K562 (cell line): Measurements from ENCODE around the gene PLA2G4A. TPM values are rescaled to one million over a fixed set of nuclear protein-coding genes. Genes with fewer than 3 reads are reported as not detected.

Experiments used
- ATAC-seq: fragments of 200-7000 bp; cut with Tn5 transposase; 3 replicates; pipeline ENCODE4 v1.9.1; 2020; ENCODE audit warnings: moderate library complexity
- BruUV-seq: library from RNA; stranded (reverse); fragments of 400-500 nt; replicated peaks from 2 replicates; lab custom pipeline; 2021; lab: Mats Ljungman, UMichigan
- CTCF ChIA-PET: fragments of 300-600 bp; formaldehyde crosslinking; extraction: SDS; loops from one replicate; lab custom pipeline; 2021; ENCODE audit warnings: low intra/inter-chr PET ratio; lab: Yijun Ruan, JAX
- POLR2A ChIA-PET: fragments of 300-600, 350-650 bp; sonication (Branson Sonifier 250); formaldehyde crosslinking; extraction: SDS; loops from one replicate; lab custom pipeline; 2021; ENCODE audit warnings: antibody characterized with exemption, inconsistent platforms; lab: Yijun Ruan, JAX
- DNase-seq, 4 experiments: peaks; one replicate each; pipeline versions ENCODE4 v3.0.0 to v3.0.0-alpha.2; 2011 to 2018; ENCODE audit warnings: low spot score in 3 of 4, mixed read lengths in 3 of 4; ENCODE audit errors: extremely low read depth in 1 of 4
- FAIRE-seq: peaks from 2 replicates; lab custom pipeline; 2011; peaks lifted over from hg19 to GRCh38; lab: Jason Lieb, UNC
- H2AFZ ChIP-seq: 2 replicates; pipeline ENCODE4 v1.6.0; 2011; ENCODE audit warnings: low read depth, low read length, control low read depth, inconsistent platforms
- H3K27ac ChIP-seq: fragments of 200-600 bp; 3 replicates; pipeline ENCODE4 v1.8.0; 2011; ENCODE audit warnings: low read depth, mild to moderate bottlenecking, control low read depth, inconsistent platforms, low read length, moderate library complexity, mixed read lengths; ENCODE audit errors: extremely low read depth
- H3K27me3 ChIP-seq, 2 experiments: fragments of 300-600 bp in 1 of 2; 2 replicates in 1 of 2; 3 replicates in 1 of 2; pipeline versions ENCODE4 v1.6.0 to v1.8.0; 2011; ENCODE audit warnings: inconsistent platforms in 2 of 2, low read length in 2 of 2, mild to moderate bottlenecking in 1 of 2, mixed read lengths in 1 of 2, moderate library complexity in 1 of 2; ENCODE audit not compliant: control insufficient read depth in 2 of 2, insufficient read depth in 2 of 2
- H3K36me3 ChIP-seq: fragments of 300-600 bp; 3 replicates; pipeline ENCODE4 v1.8.0; 2011; ENCODE audit warnings: mild to moderate bottlenecking, low read length, inconsistent platforms; ENCODE audit not compliant: control insufficient read depth, insufficient read depth
- H3K4me1 ChIP-seq, 2 experiments: fragments of 200-600 bp in 1 of 2; replicated peaks in 1 of 2; 2 replicates in 1 of 2; 3 replicates in 1 of 2; pipeline versions ENCODE4 v1.5.1 to v1.8.0; 2011; ENCODE audit warnings: inconsistent platforms in 2 of 2, low read length in 2 of 2, mild to moderate bottlenecking in 1 of 2, mixed read lengths in 1 of 2, moderate library complexity in 1 of 2; ENCODE audit not compliant: control insufficient read depth in 2 of 2, insufficient read depth in 2 of 2
- H3K4me2 ChIP-seq: 2 replicates; pipeline ENCODE4 v1.6.1; 2011; ENCODE audit warnings: low read length, control low read depth, inconsistent platforms, mixed read lengths; ENCODE audit not compliant: insufficient read depth
- H3K4me3 ChIP-seq: fragments of 200-600 bp; sonication (generic), shearing (Covaris generic); 2 replicates; pipeline ENCODE4 v1.5.1; 2016; ENCODE audit warnings: control low read depth, inconsistent platforms
- H3K79me2 ChIP-seq: fragments of 200-600 bp; 3 replicates; pipeline ENCODE4 v1.8.0; 2011; ENCODE audit warnings: low read length, inconsistent platforms; ENCODE audit not compliant: control insufficient read depth, insufficient read depth
- H3K9ac ChIP-seq, 2 experiments: 2 replicates each; pipeline versions ENCODE4 v1.6.0 to v1.6.1; 2011; ENCODE audit warnings: low read depth in 2 of 2, low read length in 2 of 2, control low read depth in 1 of 2, inconsistent platforms in 1 of 2, mild to moderate bottlenecking in 1 of 2, mixed read lengths in 1 of 2; ENCODE audit not compliant: insufficient read depth in 1 of 2
- H3K9me1 ChIP-seq: one replicate; pipeline ENCODE4 v1.6.0; 2011; ENCODE audit warnings: inconsistent platforms, mild to moderate bottlenecking, low read length, moderate library complexity; ENCODE audit not compliant: control insufficient read depth, insufficient read depth
- H3K9me3 ChIP-seq: replicated peaks from 2 replicates; pipeline ENCODE4 v1.5.1; 2011; ENCODE audit warnings: low read depth, low read length, inconsistent platforms; ENCODE audit not compliant: control insufficient read depth, insufficient read depth
- H4K20me1 ChIP-seq: replicated peaks from 2 replicates; pipeline ENCODE4 v1.6.1; 2011; ENCODE audit warnings: low read length, inconsistent platforms, mixed read lengths; ENCODE audit not compliant: control insufficient read depth, insufficient read depth
- ARID2 ChIP-seq: fragments of 450-650 bp; IDR thresholded peaks from 2 replicates; pipeline ENCODE4 v1.6.1; 2017; ENCODE audit warnings: antibody characterized with exemption, mild to moderate bottlenecking
- BCOR ChIP-seq: fragments of 450-650 bp; IDR thresholded peaks from 2 replicates; pipeline ENCODE4 v1.6.1; 2016
- ETS1 ChIP-seq: conservative IDR thresholded peaks from 2 replicates; pipeline ENCODE4 v1.6.1; 2011; ENCODE audit warnings: low read depth, mild to moderate bottlenecking, low read length; ENCODE audit not compliant: control insufficient read depth
- FOXK2 ChIP-seq, 2 experiments: fragments of 450-650 bp; IDR thresholded peaks in 1 of 2; conservative IDR thresholded peaks in 1 of 2; 2 replicates each; pipeline ENCODE4 v1.6.1; 2016; ENCODE audit warnings: low read depth in 2 of 2, mild to moderate bottlenecking in 1 of 2
- HDAC6 ChIP-seq: IDR thresholded peaks from 2 replicates; pipeline ENCODE4 v1.6.1; 2012; ENCODE audit warnings: low read depth, mild to moderate bottlenecking, control low read depth, inconsistent platforms, low read length, moderate library complexity
- HEY1 ChIP-seq: fragments of 250-450 bp; sonication (Bioruptor Pico); IDR thresholded peaks from 2 replicates; pipeline ENCODE4 v1.5.0; 2020; ENCODE audit warnings: mild to moderate bottlenecking, moderate library complexity, borderline replicate concordance
- HMG20A ChIP-seq: fragments of 450-650 bp; formaldehyde crosslinking; conservative IDR thresholded peaks from 2 replicates; pipeline ENCODE4 v1.4.0; 2020; ENCODE audit warnings: mild to moderate bottlenecking, mixed read lengths
- NFYB ChIP-seq: IDR thresholded peaks from 2 replicates; pipeline ENCODE4 v1.6.1; 2011; ENCODE audit warnings: mild to moderate bottlenecking, moderate library complexity; ENCODE audit not compliant: insufficient read length; ENCODE audit errors: extremely low read depth
- NRF1 ChIP-seq, 2 experiments: fragments of 450-650 bp; IDR thresholded peaks in 1 of 2; conservative IDR thresholded peaks in 1 of 2; 2 replicates each; pipeline ENCODE4 v1.6.1; 2014; ENCODE audit warnings: mild to moderate bottlenecking in 2 of 2
- RBM34 ChIP-seq: fragments of 200-400 bp; formaldehyde crosslinking; IDR thresholded peaks from 2 replicates; pipeline ENCODE4 v1.6.1; 2018; ENCODE audit warnings: low read length, borderline replicate concordance; ENCODE audit not compliant: insufficient read depth
- RFX7 ChIP-seq: fragments of 250-450 bp; sonication (Bioruptor Pico); IDR thresholded peaks from 2 replicates; pipeline ENCODE4 v1.5.1; 2021; ENCODE audit warnings: mild to moderate bottlenecking
- RNF2 ChIP-seq: sonication (generic); IDR thresholded peaks from 2 replicates; pipeline ENCODE4 v1.6.1; 2016
- SIN3A ChIP-seq, 2 experiments: fragments of 150-350 bp in 1 of 2; IDR thresholded peaks; 2 replicates each; pipeline ENCODE4 v1.6.1; 2011 to 2016; ENCODE audit warnings: borderline replicate concordance in 2 of 2, low read depth in 2 of 2, low read length in 2 of 2, mild to moderate bottlenecking in 2 of 2, moderate library complexity in 2 of 2; ENCODE audit not compliant: control insufficient read depth in 1 of 2
- SMAD2 ChIP-seq: fragments of 150-350 bp; IDR thresholded peaks from 2 replicates; pipeline ENCODE4 v1.6.1; 2014; ENCODE audit warnings: low read depth, mild to moderate bottlenecking, low read length
- SRSF7 ChIP-seq: fragments of 200-400 bp; formaldehyde crosslinking; optimal IDR thresholded peaks from 2 replicates; pipeline ENCODE3; 2017; ENCODE audit warnings: mild to moderate bottlenecking, low read depth, low read length
- ZNF507 ChIP-seq: conservative IDR thresholded peaks from 2 replicates; pipeline ENCODE4 v1.6.1; 2017; ENCODE audit warnings: missing genetic modification characterization, missing compliant biosample characterization
- WGBS: fragments of 100-300 bp; shearing (Covaris generic); methylation state at CpG from one replicate; pipeline ENCODE4 v1.1.6; 2016; ENCODE audit warnings: low coverage, mixed read lengths; ENCODE audit not compliant: insufficient coverage; ENCODE audit errors: missing lambda C conversion rate; 5-methylcytosine and 5-hydroxymethylcytosine counted together
- in situ Hi-C: fragments of 300-500 bp; cut with MboI; formaldehyde crosslinking; loops from 4 replicates; pipeline ENCODE4 v1.15.0; 2018; ENCODE audit warnings: inconsistent platforms, mixed read lengths
- intact Hi-C: fragments of 100-400 bp; cut with micrococcal nuclease; formaldehyde crosslinking; loops from 2 replicates; pipeline ENCODE4 v1.14.2; 2022
- polyA plus RNA-seq, 8 experiments: library from polyadenylated mRNA; depleted of rRNA in 4 of 8; stranded (reverse) in 5 of 8; unstranded in 3 of 8; fragments of >200 nt; fragmentation: Nextera tagmentation in 2 of 8; fragmentation: Illumina TruSeq in 1 of 8; extraction: Ambion mirVana in 2 of 8; extraction: Trizol in 1 of 8; gene quantifications; 2 replicates each; pipeline versions ENCODE4 v1.2.1 to v1.2.3, GENCODE V29; 2011 to 2014; ENCODE audit warnings: inconsistent platforms in 1 of 8, missing spikeins in 1 of 8
- total RNA-seq, 7 experiments: library from RNA; depleted of rRNA in 6 of 7; stranded (reverse); fragments of >200 nt in 6 of 7; fragmentation: Illumina TruSeq in 2 of 7; extraction: Trizol in 2 of 7; gene quantifications; 2 replicates each; pipeline versions ENCODE4 v1.2.1 to v1.2.3, GENCODE V29; 2011 to 2021; ENCODE audit warnings: low replicate concordance in 1 of 7
- TF ChIP-seq, protein P1 (sequence below): fragments of 250-450 bp; sonication (Bioruptor Pico); IDR thresholded peaks from 2 replicates; pipeline ENCODE4 v1.4.0; 2020; ENCODE audit warnings: borderline replicate concordance
- TF ChIP-seq, protein P2 (sequence below): sonication (generic); formaldehyde crosslinking; IDR thresholded peaks from 2 replicates; pipeline ENCODE4 v1.8.1; 2023; ENCODE audit warnings: mild to moderate bottlenecking, missing genetic modification reagents

Gene PLA2G4A
- total and polyA plus RNA-seq, 9 of the 15 experiments (the other 6 are each of a cell fraction or from before 2014, with no cell fraction given), result 0.04 to 0.71 (median 0.22) TPM; not detected in 4

GRCh38 chr1:186976700-186977099, 148.0 kb downstream of the PLA2G4A start:
- no peaks in the 10 kb centered on the region for H3K36me3 ChIP-seq
- TF ChIP-seq ETS1 (no peak), SIN3A (IDR thresholded peaks at IDR 0.05; ENCODE audit: borderline replicate concordance in 2 of 2, control insufficient read depth in 1 of 2, low read depth in 2 of 2, low read length in 2 of 2) (no peak), HMG20A (CRISPR knock-in tag) (no peak), BCOR (no peak), HDAC6 (no peak), RNF2 (no peak), RFX7 (CRISPR knock-in tag) (no peak), SRSF7 (no peak), ZNF507 (tag) (no peak), ARID2 (no peak), RBM34 (no peak), NRF1 (conservative IDR thresholded peaks at IDR 0.05 in 1 of 2, IDR thresholded peaks at IDR 0.05 in 1 of 2) (no peak), HEY1 (CRISPR knock-in tag) (no peak), NFYB (no peak), FOXK2 (conservative IDR thresholded peaks at IDR 0.05 in 1 of 2, IDR thresholded peaks at IDR 0.05 in 1 of 2; ENCODE audit: low read depth in 2 of 2) (no peak), SMAD2 (no peak)
- TF ChIP-seq, protein P1, sequence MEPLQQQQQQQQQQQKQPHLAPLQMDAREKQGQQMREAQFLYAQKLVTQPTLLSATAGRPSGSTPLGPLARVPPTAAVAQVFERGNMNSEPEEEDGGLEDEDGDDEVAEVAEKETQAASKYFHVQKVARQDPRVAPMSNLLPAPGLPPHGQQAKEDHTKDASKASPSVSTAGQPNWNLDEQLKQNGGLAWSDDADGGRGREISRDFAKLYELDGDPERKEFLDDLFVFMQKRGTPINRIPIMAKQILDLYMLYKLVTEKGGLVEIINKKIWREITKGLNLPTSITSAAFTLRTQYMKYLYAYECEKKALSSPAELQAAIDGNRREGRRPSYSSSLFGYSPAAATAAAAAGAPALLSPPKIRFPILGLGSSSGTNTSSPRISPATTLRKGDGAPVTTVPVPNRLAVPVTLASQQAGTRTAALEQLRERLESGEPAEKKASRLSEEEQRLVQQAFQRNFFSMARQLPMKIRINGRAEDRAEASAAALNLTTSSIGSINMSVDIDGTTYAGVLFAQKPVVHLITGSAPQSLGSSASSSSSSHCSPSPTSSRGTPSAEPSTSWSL (CRISPR knock-in tag), result no peak
- TF ChIP-seq, protein P2, sequence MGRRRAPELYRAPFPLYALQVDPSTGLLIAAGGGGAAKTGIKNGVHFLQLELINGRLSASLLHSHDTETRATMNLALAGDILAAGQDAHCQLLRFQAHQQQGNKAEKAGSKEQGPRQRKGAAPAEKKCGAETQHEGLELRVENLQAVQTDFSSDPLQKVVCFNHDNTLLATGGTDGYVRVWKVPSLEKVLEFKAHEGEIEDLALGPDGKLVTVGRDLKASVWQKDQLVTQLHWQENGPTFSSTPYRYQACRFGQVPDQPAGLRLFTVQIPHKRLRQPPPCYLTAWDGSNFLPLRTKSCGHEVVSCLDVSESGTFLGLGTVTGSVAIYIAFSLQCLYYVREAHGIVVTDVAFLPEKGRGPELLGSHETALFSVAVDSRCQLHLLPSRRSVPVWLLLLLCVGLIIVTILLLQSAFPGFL (CRISPR knock-in tag), result no peak

More at GRCh38 chr1:186976700-186977099, 148.0 kb downstream of the PLA2G4A start:
- ATAC-seq (no peak), DNase-seq (no peak), FAIRE-seq (no peak)
- no peak overlapping the region for H3K27ac ChIP-seq
- no peaks in the 10 kb centered on the region for H3K4me1 ChIP-seq
- no peak overlapping the region for H2AFZ ChIP-seq
- in situ Hi-C loops, result no loop called here
- intact Hi-C loops, result no loop called here
- POLR2A ChIA-PET, result no interaction called here
- WGBS, result 15% methylated on average over 8 of the region's 8 CpGs
- H3K9me1 ChIP-seq, result no peaks in the 10 kb centered on the region
- CTCF ChIA-PET, result no interaction called here
- no TSS peak for BruUV-seq
- no peak overlapping the region for H3K4me3 ChIP-seq
- H3K9ac ChIP-seq, result no peak overlapping the region
- H3K4me2 ChIP-seq, result no peak overlapping the region
- H3K9me3 ChIP-seq, result 0 out of 2 replicates have a peak, but pooled peaks cover 2% of the 10 kb centered on the region
- no peaks in the 10 kb centered on the region for H3K27me3 ChIP-seq
- H4K20me1 ChIP-seq, result no peaks in the 10 kb centered on the region
- no peaks in the 10 kb centered on the region for H3K79me2 ChIP-seq
